Left lobe of liver (tissue), 2 donors: Measurements from ENCODE around the gene POLD4. TPM values are rescaled to one million over a fixed set of nuclear protein-coding genes. Genes with fewer than 3 reads are reported as not detected.

Experiments used
- ATAC-seq: fragments of 200-7000 bp; cut with Tn5 transposase; one replicate; pipeline ENCODE4 v1.9.1; 2020; ENCODE audit warnings: mild to moderate bottlenecking, moderate library complexity
- DNase-seq: peaks from one replicate; pipeline ENCODE4 v3.0.0-alpha.2; 2020; ENCODE audit warnings: low spot score
- total RNA-seq: library from RNA; stranded (reverse); gene quantifications from one replicate; pipeline ENCODE4 v1.2.1, GENCODE V29; 2021
- donor health status: DM: no; HTN: no; CAD: no; lungs with moderate emphysema.
- donor health status: DM: no; HTN: yes; CAD: no.

The POLD4 gene
- total RNA-seq, 1 donor from 2014 or later = 96.6 TPM

DNA sequence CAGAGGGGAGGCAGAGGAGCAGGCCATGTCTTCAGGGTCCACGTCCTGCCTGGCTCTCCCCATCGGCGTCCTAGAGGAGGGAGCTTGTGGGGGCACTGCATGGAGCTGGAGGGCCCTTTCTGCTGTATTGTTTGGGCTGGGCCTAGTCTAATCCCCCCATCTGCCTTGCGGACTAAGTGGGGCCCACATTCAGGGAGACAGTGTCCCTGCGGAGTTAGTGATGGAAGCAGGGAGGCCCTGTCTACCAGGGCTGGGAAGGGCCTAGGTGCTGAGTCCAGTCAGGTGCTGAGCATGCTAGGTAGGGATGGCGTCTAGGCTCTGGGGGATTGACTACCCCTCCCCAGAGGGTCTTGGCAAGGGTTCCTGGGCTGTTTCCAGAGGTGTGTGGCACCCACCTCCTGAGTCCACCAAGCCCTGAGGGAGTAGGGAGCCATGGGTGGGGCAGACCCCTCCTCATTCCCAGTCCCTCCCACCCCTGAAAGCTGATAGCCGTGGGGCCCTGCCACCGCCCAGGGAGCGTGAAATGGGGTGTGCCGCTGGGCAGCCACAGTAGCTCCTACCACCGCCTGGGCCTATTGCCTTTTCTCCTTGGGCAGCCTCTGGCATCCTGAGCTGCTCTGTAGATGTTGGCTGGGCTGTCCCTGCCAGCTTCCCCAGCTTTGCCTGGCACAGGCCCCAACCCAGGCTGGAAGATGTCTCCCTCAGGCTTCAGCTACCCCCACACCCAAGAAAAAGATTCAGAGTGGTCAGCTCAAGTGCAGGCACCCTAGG, 1.9 kb upstream of the POLD4 start:
- DNase-seq = no peak
- no peak for ATAC-seq

DNA sequence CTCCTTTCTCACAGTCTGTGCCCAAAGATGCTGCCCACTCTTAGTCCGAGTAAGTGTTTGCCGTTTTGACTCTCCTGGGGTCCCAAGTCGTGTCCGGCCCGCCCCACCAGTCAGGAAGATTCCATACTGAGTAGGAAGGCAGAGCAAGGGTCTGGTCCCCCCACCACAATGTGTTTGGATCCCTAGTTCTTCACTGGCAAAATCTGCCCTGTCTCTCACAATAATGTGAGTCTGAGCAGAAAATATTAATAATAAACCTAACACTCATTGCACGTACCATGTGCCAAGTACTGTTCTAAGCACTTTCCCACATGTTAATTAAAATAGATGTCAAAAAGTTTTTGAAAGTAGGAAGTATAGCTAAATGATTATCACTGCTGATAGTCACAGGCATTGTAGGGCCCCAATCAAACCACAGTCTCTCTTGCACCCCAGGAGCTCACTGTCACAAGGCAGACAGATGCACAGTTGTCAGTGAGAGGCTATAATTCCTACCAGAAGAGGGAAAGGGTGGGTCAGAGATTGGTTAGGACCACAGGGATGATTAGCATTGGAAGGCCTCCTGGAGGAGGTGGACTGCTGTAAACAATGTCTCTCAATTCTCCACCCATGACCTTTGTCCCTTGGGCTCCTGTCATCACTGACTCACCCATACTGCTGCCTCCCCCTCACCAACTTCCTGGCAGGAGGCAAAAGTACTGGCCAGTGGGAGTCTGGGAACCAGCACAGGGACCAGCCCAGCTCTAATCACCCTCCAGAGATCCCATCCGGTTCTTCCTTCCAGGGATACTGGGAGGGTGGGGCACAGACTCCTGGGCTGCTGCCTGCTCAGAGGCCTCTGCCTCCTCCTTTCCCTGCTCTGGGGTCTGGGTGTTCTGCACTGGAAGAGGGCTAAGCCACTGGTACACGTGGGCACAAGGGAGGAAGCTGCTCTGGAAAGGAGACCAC, 1.0 kb upstream of the POLD4 start:
- DNase-seq (peak; percentile 82), ATAC-seq (peak; percentile 53)

DNA sequence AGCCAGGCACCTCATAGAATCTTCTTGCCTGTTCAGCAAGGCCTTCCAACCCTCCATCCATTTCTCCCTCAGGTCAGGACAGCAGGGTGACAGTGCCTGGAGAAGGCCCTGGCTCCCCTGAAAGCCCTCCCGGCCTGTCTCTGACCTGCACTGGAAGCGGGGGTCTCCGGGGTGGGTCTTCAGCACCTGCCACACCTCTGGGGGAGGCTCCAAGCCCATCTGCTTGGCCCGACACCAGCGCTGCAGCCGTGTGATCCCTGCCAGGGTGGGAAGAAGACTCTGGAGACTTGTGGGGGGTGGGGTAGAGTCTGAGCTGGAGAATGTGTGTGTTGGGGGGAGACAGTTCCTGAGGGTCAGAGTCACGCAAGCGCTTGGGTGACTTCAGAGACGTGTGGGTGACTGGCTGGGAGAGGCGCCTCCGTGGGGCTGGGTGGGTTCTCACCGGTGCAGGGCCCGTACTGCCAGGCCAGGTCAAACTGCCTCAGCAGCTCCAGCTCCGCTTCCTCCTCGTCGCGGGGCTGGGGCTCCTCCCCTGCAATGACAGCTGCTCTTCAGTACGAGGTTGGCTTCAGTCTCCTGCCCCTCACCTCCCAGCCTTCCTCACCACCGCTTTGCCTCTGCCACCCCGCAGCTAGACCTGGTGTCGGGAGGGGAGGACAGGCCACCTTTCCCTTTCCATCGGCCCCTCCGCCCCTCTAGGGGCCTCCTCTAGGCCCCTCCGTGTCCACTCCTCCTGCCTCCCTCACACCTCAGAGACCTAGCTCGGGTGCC, 615 bp downstream of the POLD4 start:
- ATAC-seq (peak; percentile 13), DNase-seq (peak; percentile 55)

DNA sequence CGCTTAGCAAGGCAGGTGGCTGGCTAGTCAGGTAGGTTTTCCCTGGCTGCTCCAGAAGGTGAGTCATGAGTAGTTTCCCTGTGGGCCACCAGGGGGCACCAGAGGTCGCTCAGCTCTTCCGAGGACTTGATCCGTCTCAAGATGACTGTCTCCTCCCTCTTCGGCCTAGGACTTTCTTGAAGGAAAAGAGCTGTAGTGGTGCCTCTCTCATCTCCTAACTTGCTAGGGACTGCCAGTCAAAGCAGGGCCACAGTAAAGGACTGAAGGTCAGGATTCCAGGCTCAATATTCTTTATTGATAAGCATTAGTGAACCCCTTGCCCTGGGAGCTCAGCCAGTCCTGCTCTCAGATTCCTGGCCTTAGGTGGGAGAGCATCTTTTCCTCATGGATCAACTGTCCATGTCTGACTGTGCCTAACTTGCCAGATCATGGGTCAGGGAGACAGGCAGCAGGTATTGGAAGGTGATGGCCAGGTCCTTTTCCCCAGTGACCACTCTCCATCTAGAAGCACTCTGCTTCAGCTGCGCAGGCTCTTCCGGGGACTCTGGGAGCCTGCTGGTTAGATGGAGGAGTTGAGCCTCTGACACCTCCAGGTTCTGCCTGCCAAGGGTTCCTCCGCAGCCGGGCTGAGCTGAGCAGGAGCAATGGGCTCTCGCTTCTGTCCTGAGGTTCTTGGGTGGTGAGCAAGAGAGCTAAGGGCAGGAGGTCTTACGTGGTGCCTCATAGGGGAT, 1.9 kb downstream of the POLD4 start:
- ATAC-seq (peak; percentile 25), DNase-seq (peak; percentile 53)

DNA sequence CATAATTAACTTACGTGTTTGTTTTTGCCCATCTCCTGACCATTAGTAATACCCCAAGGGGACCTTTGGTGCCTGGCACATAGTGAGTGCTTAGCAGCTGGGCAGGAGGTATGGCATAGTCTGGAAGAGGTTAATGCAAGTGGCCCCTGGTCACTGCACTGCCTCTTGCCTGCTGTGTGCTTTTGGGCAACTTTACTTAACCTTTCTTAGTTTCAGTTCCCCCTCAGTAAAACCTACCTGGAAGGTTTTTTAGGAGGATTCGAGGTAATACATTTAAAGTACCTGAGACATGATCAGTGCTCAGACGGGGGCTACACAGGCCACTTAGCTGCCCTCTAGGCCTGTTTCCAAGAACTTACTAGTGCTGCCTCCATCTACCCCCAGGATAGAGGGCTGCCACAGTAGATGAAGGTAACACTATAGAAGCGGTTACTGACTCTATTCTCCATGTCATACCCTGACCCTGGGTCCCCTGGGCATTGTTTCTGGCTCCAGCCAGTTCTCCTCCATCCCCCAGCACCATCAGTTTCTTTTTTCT, 3.3 kb downstream of the POLD4 start:
- ATAC-seq (no peak), DNase-seq (no peak)

DNA sequence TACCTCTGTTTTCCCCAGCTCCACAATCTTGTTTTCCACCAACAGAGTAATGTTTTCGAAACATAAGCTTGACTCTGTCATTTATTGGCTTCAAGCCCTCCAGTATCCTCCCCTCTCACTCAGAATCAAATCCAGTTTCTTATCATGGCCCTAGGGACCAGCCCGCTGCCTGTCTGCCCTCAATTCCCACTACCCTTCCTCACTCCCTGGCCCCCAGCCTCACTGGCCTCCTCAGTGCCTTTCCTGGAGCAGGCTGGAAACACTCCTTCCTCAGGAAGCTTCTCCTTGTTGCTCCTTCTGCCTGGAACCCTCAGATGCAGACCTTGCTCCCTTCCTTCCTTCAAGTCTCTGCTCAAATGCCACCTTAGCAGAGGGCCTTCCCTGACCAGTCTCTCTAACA, 3.9 kb downstream of the POLD4 start:
- ATAC-seq (no peak), DNase-seq (no peak)

DNA sequence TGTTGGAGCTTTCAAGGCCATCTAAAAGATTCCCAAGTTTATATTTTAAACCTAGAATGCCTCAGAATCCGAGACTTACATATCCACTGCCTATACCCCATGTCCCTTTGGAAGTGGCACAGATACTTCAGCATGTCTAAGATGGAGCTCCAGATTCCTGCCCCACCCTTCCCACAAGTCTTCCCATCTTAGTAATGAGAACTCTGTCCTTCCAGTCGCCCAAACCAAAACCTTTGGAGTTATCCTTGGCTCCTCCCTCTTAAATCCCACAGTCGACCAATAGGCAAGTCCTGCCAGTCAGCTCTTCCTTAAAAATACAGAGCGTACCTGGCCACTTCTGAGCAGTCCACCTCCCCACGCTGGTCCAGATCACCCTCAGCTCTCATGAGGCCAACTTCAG, 4.3 kb downstream of the POLD4 start:
- ATAC-seq = no peak

DNA sequence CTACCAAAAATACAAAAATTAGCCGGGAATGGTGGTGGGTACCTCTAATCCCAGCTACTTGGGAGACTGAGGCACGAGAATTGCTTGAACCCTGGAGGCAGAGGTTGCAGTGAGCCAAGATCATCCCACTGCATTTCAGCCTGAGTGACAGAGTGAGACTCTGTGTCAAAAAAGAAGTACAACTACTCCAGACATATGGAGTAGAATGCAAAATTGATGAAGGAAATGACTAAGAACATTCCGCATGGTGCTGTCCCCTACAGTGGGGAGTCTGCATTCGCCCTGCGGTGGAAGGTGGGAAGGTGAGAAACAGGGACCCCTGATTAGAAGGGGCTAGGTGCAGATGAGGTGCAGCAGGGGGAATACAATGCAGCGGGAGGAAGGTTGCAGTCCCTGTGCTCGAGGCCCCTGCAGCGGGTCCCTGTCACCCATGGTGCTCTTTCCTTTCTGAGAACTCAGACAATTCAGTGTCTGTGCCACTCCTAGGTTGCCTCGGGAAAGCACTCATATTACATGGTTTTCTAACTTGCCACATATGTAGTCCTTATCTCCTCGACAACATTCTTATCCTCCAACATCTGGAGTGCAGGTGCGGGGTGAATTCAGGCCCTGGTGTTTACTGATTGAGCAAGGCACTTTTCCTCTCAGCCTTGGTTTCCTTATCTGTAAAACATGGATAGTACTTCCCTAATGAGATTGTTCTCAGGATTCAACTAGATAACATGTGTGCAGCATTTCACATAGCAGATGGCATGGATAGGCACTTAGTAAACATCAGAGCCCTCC, 5.2 kb downstream of the POLD4 start:
- ATAC-seq (no peak), DNase-seq (no peak)

More for the DNA sequence above, 4.3 kb downstream of the POLD4 start:
- no peak for DNase-seq

DNA sequence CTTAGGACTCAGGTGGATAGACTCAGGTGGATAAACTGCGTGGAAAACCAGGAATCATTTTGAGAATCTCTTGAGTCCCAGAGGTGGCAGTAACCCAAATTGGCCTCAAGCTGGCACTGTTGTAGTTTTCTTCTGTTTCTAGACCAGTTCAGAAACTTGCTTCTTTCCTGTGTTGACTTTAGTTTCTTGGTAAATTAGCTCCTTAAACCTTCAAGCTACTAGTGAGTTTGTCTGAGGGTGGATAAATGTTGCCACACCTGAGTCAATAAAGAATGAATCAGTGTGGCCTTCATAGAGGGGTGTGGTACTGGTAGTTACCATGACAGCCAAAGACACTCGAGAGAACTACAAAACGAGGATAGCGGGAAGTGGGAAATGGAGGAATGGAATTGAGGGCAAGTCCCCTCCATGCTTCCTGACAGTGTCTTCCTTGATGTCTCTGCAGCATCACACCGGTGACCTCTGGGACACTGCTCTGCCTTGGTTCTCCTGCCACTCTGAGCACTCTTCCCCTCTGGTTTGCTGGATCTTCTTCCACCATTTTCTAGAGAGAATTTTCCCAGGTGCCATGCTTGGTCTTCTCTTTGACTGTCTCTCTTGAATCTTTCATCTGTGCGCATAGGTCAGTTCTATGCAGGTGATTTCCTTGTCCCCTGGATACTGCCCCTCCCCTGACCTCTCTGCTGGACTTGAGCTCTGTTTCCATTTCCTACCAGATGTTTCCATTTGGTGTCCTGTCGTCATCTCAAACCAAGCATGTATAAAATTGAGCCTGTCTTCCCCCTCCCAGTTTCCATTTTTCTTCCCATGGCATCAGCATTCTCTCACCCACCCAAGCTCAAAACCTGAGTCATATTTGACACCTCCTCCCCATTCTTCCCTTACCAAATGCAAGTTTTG, 7.2 kb downstream of the POLD4 start:
- DNase-seq = no peak
- peak; percentile 56 for ATAC-seq

DNA sequence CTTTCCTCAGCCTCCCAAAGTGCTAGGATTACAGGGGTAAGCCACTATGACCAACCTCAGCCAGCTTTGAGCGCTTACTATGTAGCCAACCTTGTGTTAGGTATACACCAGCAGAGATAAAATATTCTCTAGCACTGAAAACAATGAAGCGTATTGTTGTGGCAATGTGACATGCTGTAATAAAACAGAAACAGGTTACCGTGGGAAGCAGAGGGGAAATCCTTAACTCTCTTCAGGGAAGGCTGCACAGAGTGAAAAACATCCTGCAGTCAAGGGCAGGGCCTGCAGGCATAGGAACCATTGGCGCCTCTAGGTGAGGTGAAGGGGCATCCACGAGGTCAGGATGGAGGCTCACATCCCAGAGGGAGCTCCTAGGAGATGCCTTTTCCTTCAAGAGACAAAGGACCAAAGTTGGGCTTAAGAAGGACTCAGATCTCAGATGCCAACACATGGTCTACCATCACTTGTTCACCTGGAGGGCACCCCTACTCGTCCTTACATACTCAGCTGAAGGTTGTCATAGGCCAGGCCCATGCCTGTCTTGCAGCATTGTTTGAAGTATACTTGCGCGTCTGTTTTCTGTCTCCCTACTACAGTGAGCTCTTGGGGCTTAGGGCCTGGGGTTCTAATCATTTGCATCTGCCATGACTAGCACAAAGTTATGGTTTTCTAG, 8.0 kb downstream of the POLD4 start:
- DNase-seq (no peak), ATAC-seq (no peak)

DNA sequence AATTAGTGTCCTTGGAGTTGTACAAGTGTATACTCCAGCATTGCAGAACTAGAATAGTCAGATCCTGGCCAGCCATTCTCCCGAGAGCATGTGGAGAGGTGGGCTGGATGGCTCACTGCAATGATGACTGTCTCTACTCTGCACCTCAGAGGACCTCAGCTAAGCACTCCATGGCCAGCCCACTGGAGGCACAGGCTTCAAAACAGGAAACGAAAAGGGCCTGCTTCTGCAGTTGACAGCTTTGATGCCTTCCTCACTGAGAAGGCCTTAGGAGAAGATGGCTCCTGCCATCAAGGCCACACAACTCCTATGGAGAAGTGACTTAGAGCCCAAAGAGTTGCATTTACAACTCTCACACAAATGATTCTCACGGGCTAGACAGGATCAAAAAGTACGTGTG, 9.1 kb downstream of the POLD4 start:
- ATAC-seq (no peak), DNase-seq (no peak)

DNA sequence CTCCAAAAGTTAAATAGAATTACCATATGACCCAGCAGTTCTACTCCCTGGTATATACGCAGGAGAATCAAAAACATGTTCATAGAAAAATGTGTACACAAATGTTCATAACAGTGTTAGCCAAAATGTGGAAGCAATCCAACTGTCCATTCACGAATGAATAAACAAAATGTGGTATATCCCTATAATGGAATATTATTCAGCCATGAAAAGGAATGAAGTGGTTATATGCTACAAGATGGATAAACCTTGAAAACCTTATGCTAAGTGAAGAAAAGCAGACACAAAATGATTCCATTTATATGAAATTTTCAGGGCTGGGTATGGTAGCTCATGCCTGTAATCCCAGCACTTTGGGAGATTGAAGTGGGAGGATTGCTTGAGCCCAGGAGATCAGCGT, 16.1 kb downstream of the POLD4 start:
- ATAC-seq = no peak
- DNase-seq = no peak

DNA sequence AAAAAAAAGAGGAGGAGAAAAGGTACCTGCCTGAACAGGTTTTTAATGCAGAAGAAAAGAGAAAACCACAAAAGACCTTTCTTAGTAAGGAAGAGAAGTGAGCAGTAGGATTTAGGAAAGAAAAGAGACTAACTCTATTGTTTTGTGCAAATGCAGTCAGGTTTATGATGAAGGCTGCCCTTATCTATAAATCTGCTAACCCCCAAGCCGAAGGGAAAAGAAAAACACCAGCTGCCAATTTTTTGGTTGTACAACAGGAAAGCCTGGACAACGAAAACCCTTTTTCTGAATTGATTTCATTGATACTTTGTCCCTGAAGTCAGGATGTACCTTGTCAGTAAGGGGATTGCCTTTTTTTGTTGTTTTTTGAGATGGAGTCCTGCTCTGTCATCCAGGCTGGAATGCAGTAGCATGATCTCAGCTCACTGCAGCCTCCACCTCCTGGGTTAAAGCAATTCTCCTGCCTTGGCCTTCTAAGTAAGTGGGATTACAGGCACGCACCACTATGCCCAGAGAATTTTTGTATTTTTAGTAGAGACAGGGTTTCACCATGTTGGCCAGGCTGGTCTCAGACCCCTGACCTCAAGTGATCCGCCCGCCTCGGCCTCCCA, 21.2 kb downstream of the POLD4 start:
- ATAC-seq (no peak), DNase-seq (no peak)

DNA sequence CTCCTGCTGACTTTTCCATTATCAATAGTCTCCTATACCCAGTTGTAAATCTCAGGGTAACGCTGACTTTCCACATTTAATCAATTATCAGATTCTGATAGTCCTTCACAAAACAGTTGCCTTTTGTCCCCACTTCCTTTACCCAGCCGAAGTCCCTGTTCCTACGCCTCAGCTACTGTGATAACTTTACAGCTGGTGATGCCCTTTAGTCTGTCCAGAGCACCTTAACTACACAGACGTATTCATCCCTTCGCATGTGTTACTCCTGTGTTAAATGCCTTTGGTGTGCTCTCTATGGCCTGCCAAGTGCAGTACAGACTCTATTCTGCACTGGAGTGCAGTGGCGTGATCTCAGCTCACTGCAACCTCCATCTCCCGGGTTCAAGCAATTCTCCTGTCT, 29.8 kb downstream of the POLD4 start:
- ATAC-seq = no peak

DNA sequence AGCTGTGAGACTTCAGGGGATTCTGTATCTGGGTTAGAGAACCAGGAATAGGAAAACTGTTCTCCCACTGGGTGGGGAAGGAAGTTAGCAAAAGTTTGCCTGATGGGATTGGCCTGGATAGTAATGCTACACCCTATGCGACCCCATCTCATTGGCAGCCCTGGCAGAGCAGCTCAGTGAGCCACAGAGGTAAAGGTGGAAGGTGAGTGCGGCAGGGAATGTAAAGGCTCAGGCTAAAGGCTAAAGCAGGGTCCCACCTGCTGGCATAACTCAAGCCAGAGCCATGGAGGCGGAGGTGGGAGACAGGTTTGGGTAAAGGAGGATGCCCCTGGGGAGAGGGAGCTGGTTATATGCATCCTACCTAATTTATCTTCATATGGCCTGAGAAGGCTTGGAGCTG, 31.3 kb downstream of the POLD4 start:
- DNase-seq = no peak
- no peak for ATAC-seq

More for the DNA sequence above, 29.8 kb downstream of the POLD4 start:
- no peak for DNase-seq

DNA sequence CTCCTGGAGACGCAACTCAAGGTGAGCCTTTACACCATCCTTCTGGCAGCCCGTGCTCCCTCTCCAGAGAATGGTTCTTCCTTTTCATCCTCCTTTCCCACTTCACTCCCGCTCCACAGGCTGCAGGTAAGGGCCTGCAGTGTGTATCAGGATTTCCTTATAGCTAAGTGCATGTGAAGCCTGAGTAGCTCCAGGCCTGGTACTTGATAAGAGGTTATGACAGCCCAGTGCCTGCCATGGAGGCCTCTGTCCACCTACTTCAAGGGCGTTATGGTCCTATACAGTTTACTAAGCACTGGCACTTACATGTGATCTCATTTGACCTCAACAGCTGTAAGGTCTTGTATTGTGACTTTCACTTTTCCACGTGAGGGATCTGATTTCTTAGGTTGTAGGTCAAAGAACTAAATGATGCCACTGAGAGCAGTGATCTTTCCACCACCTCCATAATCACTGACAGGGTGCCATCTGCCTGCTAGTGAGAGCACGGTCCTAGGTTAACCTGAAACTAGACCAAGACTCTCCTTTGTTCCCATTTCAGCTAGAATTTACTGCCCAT, 32.0 kb downstream of the POLD4 start:
- no peak for ATAC-seq
- DNase-seq = no peak

DNA sequence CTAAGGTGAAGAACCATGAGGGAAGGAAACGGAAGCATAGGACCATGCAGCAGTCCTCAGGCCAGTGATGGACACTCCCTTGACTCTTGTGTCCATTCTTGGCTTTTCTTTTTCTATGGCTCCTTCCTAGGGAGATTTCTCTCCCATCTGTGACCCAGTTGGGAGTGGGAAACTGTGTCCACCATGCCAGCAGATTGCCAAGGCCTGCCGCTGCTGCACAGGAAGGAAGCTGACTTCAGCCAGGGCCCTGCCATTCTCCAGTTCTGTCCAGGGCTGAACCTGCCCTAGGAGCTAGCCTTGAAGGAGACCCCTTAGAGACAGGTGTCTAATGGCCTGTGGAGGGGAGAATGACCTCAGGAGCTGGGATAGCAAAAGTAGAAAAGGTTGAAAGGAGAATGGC, 32.7 kb downstream of the POLD4 start:
- ATAC-seq = no peak
- no peak for DNase-seq
